ENCODE results near the gene ZBTB34.
A peak's percentile ranks its signal among the peaks of the same experiment; 100 is the strongest.

ZBTB34 gene

GRCh38 chr9:126880226-126880946 is 19.9 kb downstream of the ZBTB34 start:
- DNase-seq: no peak

- no peak for DNase-seq
Observed at GRCh38 chr9:126880947-126881332, 20.5 kb downstream of the ZBTB34 start.

GRCh38 chr9:126882746-126883145 is 22.3 kb downstream of the ZBTB34 start:
- no peak for DNase-seq

GRCh38 chr9:126883636-126884035 is 23.2 kb downstream of the ZBTB34 start:
- no peak for DNase-seq

- DNase-seq: no peak
Observed at GRCh38 chr9:126885131-126885641, 24.7 kb downstream of the ZBTB34 start.

GRCh38 chr9:126886034-126886822 is 25.8 kb downstream of the ZBTB34 start:
- no peak for DNase-seq

- DNase-seq: no peak
Observed at GRCh38 chr9:126886897-126887296, 26.5 kb downstream of the ZBTB34 start.

GRCh38 chr9:126891676-126892075 is 31.2 kb downstream of the ZBTB34 start:
- no peak for DNase-seq

- DNase-seq: no peak
Observed at GRCh38 chr9:126893079-126893478, 32.6 kb downstream of the ZBTB34 start.

- no peak for DNase-seq
Observed at GRCh38 chr9:126894052-126894603, 33.7 kb downstream of the ZBTB34 start.

- no peak for DNase-seq
Observed at GRCh38 chr9:126902210-126902609, 41.8 kb downstream of the ZBTB34 start.

GRCh38 chr9:126904586-126904985 is 44.1 kb downstream of the ZBTB34 start:
- DNase-seq: no peak

GRCh38 chr9:126906091-126906490 is 45.7 kb downstream of the ZBTB34 start:
- DNase-seq: no peak

GRCh38 chr9:126907058-126907457 is 46.6 kb downstream of the ZBTB34 start:
- no peak for DNase-seq

- peak; percentile 99 for DNase-seq
Observed at GRCh38 chr9:126914458-126915280, 54.2 kb downstream of the ZBTB34 start, which contains the start of gene RALGPS1. Gene RALGPS1 (plus strand): TSS chr9:126914782. CDS start chr9:126962290, 47,508 bp downstream.

- peak; percentile 81 for DNase-seq
Observed at GRCh38 chr9:126915281-126915816, 54.9 kb downstream of the ZBTB34 start.

- DNase-seq: no peak
Observed at GRCh38 chr9:126915846-126916543, 55.6 kb downstream of the ZBTB34 start.

- DNase-seq: peak; percentile 7
Observed at GRCh38 chr9:126916909-126917308, 56.5 kb downstream of the ZBTB34 start.

- DNase-seq: peak; percentile 38
Observed at GRCh38 chr9:126919193-126919592, 58.8 kb downstream of the ZBTB34 start.

GRCh38 chr9:126925876-126926275 is 65.4 kb downstream of the ZBTB34 start:
- DNase-seq: no peak

- DNase-seq: no peak
Observed at GRCh38 chr9:126926364-126926763, 65.9 kb downstream of the ZBTB34 start.

GRCh38 chr9:126927419-126927818 is 67.0 kb downstream of the ZBTB34 start:
- peak; percentile 4 for DNase-seq

All from COR-L47 (cell line).